GM21526 (cell line): ENCODE results near the gene MSRB3.
"Not testable (repeated sequence)": the region's sequence is repeated elsewhere in the genome, so short reads cannot be mapped to it uniquely, and the experiment has no call there.

Experiments
- ATAC-seq: cut with Tn5 transposase; IDR thresholded peaks from one replicate; pipeline ENCODE4 v1.9.1; 2021; ENCODE audit warnings: moderate library complexity; ENCODE audit not compliant: unreplicated experiment, low FRiP score

MSRB3 gene

GRCh38 chr12:65446901-65447300, 168.4 kb downstream of the MSRB3 start:
- ATAC-seq, result no peak

DNA sequence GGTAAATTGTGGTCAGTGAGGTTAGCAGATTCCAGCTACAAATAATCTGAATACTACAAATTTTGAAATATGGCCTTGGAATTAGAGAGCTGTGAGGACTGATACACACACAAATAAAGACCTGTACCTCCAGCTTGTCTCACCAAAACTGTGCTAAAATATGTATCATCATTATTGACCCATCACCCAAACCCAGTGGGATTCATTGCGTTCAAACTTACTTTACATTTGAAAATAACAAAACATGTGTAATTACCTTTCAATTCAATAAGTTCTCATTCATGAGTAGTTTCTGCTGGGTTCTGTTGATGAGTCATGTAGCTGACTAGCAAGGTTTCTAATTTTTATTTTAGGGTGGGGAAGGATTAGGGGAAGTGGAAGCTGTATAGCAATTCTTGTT, 170.9 kb downstream of the MSRB3 start:
- no peak for ATAC-seq

DNA sequence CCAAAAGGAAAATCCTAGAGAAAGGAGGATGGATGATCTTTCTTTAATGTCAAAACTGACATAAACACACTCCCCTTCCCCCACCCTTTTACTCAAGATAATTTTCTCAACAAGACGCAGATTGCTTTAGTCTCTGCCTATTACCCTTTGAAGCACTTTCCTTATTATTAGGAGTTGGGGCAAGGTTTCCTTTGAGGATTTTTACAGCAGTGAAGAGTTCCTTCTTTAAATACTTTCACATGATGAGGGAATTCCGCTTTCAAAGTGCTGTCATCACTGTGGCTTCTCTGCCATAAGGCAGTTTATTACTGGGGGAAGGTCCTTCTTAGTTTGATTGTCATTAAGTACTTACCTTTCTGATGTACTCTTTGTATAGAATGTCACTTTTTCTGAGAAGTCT, 172.1 kb downstream of the MSRB3 start:
- no peak for ATAC-seq

- ATAC-seq, result no peak
Observed at GRCh38 chr12:65454115-65454787, 175.8 kb downstream of the MSRB3 start.

DNA sequence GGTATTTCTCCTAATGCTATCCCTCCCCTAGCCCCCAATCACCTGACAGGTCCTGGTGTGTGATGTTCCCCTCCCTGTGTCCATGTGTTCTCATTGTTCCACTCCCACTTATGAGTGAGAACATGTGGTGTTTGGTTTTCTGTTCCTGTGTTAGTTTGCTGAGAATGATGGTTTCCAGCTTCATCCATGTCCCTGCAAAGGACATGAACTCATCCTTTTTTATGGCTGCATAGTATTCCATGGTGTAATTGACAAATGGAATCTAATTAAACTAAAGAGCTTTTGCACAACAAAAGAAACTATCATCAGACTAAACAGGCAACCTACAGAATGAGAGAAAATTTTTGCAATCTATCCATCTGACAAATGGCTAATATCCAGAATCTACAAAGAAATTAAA, 178.9 kb downstream of the MSRB3 start:
- ATAC-seq, result not testable (repeated sequence)

DNA sequence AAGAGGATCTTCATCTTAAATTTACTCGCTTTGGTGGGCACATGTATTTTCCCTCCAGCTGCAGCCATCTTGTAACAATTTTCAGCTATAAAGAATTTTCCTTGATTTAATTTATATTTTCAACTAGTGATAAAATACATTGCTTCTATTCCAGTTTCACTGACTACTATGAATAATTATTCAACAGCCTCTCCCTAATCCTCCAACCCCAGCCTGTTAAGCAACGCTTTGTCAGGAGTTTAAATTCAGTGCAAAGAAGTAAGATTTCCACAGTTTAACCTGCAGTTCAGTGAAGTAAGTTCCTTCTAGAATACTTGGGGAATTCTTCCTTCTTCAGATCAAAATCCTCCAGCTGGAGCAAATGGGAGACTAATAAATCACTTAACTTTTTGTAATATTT, 180.2 kb downstream of the MSRB3 start:
- no peak for ATAC-seq

GRCh38 chr12:65459545-65459944, 181.1 kb downstream of the MSRB3 start:
- ATAC-seq, result no peak

GRCh38 chr12:65460063-65460462, 181.6 kb downstream of the MSRB3 start:
- ATAC-seq, result no peak

GRCh38 chr12:65461017-65461416, 182.5 kb downstream of the MSRB3 start:
- ATAC-seq, result no peak

- ATAC-seq, result no peak
Observed at GRCh38 chr12:65462484-65462883, 184.0 kb downstream of the MSRB3 start.

DNA sequence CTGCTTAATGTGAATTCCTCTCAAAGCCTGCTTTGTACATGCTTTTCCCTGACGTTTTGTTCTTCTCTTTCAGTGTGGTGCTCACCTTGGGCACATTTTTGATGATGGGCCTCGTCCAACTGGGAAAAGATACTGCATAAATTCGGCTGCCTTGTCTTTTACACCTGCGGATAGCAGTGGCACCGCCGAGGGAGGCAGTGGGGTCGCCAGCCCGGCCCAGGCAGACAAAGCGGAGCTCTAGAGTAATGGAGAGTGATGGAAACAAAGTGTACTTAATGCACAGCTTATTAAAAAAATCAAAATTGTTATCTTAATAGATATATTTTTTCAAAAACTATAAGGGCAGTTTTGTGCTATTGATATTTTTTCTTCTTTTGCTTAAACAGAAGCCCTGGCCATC, 184.6 kb downstream of the MSRB3 start:
- ATAC-seq, result no peak

- no peak for ATAC-seq
Observed at GRCh38 chr12:65463611-65464010, 185.1 kb downstream of the MSRB3 start.

- no peak for ATAC-seq
Observed at GRCh38 chr12:65464930-65465329, 186.4 kb downstream of the MSRB3 start.

DNA sequence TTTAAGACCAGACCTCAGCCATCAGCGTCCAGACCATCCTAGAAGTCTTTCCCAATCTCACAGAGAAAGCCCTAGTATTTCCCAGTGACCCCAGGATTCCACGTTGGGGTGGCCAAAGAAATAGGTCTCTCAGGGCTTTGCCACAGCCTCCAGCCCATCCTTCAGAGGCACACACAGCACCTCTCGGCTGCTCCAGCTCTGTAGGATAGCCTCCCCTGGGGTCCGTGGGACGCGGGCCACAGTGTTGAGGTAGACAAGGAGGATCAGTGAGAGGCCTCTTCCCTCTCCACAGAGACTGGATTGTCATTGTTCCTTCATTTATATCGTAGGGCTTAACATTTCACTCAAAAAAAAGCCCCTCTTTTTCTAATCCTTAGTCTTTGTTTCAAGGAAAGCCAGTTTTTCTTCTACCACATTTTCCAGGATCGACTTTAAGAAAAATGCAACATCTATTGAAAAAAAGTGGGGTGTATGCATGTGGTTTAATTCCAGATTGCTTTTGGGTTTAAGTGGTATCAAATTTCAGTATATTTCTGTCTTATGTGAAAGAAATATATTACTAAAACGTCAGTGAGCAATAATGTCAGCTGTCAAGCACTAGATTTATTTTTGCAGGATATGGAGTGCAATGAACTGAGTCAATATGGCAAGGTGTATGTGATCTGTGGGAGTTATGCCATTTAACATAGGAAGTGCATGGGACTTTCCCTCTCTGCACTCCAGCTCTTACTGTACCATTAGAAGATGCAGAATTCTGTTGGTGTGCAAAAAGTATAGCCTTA, 187.5 kb downstream of the MSRB3 start:
- ATAC-seq, result no peak

GRCh38 chr12:65466911-65467310, 188.4 kb downstream of the MSRB3 start:
- no peak for ATAC-seq

GRCh38 chr12:65470256-65470655, 191.8 kb downstream of the MSRB3 start:
- ATAC-seq, result no peak

GRCh38 chr12:65472079-65472478, 193.6 kb downstream of the MSRB3 start:
- no peak for ATAC-seq

- ATAC-seq, result no peak
Observed at GRCh38 chr12:65474831-65475230, 196.3 kb downstream of the MSRB3 start.

- ATAC-seq, result no peak
Observed at GRCh38 chr12:65477721-65478120, 199.2 kb downstream of the MSRB3 start.

DNA sequence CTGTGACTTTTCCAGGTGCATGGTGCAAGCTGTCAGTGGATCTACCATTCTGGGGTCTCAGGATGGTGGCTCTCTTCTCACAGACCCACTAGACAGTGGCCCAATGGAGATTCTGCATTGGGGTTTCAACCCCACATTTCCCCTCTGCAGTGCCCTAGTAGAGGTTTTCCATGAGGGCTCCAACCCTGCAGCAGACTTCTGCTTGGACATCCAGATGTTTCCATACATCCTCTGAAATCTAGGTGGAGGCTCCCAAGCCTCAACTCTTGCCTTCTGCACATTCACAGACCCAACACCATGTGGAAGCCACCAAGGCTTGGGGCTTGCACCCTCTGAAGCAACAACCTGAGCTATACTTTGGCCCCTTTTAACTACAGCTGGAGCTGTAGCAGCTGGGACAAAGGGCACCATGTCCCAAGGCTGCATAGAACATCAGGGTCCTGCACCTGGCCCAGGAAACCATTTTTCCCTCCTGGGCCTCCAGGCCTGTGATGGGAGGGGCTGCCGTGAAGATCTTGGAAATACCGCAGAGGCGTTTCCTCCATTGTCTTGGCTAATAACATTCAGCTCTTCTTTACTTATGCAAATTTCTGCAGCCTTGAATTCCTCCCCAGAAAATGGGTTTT, 205.5 kb downstream of the MSRB3 start:
- not testable (repeated sequence) for ATAC-seq

DNA sequence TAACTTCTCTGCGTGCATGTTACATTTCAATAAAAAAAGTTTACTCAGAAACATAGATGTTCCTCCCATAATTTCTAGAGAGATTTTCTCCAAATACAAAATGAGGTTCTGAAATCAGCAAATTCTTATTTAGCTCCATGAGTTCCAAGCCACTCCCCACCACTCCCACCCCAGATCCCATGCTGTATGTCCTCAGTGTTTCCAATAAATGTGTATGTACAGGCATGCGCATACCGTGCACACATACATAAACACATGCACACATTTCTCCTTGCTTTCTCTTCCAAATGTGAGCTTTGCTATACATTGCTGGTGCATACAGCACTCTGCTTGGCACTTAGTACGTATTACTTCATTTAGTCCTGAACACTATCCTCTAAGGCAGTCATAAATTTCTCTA, 209.7 kb downstream of the MSRB3 start:
- ATAC-seq, result no peak

DNA sequence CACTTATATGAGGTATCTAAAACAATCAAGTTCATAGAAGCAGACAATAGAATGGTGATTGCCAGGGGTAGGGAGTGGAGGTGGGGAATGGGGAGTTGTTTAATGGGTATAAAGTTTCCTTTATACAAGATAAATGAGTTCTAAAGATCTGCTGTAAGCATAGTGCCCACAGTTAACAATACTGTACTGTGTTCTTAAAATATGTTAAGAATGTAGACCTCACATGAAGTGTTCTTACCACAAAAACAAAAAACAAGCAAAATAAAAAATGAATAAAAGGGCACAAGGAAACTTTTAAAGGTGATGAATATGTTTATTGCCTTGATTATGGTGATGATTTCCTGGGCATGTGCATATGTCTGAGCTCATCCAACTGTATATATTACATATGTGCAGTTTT, 211.8 kb downstream of the MSRB3 start:
- ATAC-seq, result no peak
